ENCODE data around the gene TCF4. TPM values are rescaled to one million over a fixed set of nuclear protein-coding genes. Genes with fewer than 3 reads are reported as not detected.

Gene TCF4
- total and polyA plus RNA-seq, 2 donors (not counting 3 experiments of a cell fraction or from before 2014, with no cell fraction given) = 183 to 390 TPM

GRCh38 chr18:55637204-55637603 is 49.2 kb upstream of the TCF4 start:
- no peak overlapping the region for H3K9ac ChIP-seq (replicated peaks; ENCODE audit: extremely low read depth, insufficient read depth, low read length)
- no peak overlapping the region for H3K27ac ChIP-seq (ENCODE audit: insufficient read depth, low read depth, low read length)
- H2AFZ ChIP-seq (ENCODE audit: low read depth, low read length) = no peak overlapping the region
- H3K4me2 ChIP-seq (ENCODE audit: insufficient read depth, low read length) = no peak overlapping the region
- no peak for TF ChIP-seq POLR2AphosphoS5 (IDR thresholded peaks at IDR 0.05; ENCODE audit: insufficient read depth, low read depth, low read length)
- TF ChIP-seq CTCF (IDR thresholded peaks at IDR 0.05; ENCODE audit: extremely low read depth in 1 of 2, insufficient read depth in 1 of 2, low read depth in 1 of 2, low read length in 2 of 2) = no peak
- TF ChIP-seq MYC (IDR thresholded peaks at IDR 0.05; ENCODE audit: low read depth, low read length) = no peak
- TF ChIP-seq JUN (IDR thresholded peaks at IDR 0.05; ENCODE audit: borderline replicate concordance, insufficient read depth, insufficient read length, low read depth) = no peak
- no peak for TF ChIP-seq POLR2A (IDR thresholded peaks at IDR 0.05; ENCODE audit: low read depth, low read length)
- no peak for TF ChIP-seq GATA2 (IDR thresholded peaks at IDR 0.05; ENCODE audit: insufficient read depth, insufficient read length, low read depth, low read length)
- TF ChIP-seq FOS (IDR thresholded peaks at IDR 0.05; ENCODE audit: borderline replicate concordance, insufficient read depth, low read length) = no peak
- TF ChIP-seq MAX (IDR thresholded peaks at IDR 0.05; ENCODE audit: insufficient read depth, insufficient read length) = no peak
- no peak for TF ChIP-seq EZH2 (IDR thresholded peaks at IDR 0.05; ENCODE audit: borderline replicate concordance, low read depth, low read length, severe bottlenecking)
- H3K4me1 ChIP-seq (ENCODE audit: control insufficient read depth, extremely low read depth, insufficient read depth, low read length) = no peaks in the 10 kb centered on the region
- H4K20me1 ChIP-seq (replicated peaks; ENCODE audit: control insufficient read depth, extremely low read depth, insufficient read depth, low read length) = no peaks in the 10 kb centered on the region
- BruUV-seq (replicated peaks) = no TSS peak
- H3K9me3 ChIP-seq (replicated peaks; ENCODE audit: control insufficient read depth, insufficient read depth, low read length) = no peaks in the 10 kb centered on the region
- H3K9me1 ChIP-seq (replicated peaks; ENCODE audit: control insufficient read depth, extremely low read depth, insufficient read depth, low read length) = no peaks in the 10 kb centered on the region
- DNase-seq (ENCODE audit: low read depth, low spot score) (no peak), FAIRE-seq (no peak)
- no peak overlapping the region for H3K4me3 ChIP-seq (replicated peaks in 1 of 3; ENCODE audit: insufficient read depth in 1 of 3, low read depth in 1 of 3, low read length in 3 of 3)
- ChIA-PET POLR2A (no interaction called here), CTCF (interaction anchor here (0.7 to 0.9 kb wide), 2 partner anchors 12 to 1368 kb away, joined by 3 to 4 read pairs; no protein-coding TSS in a partner anchor)
- intact Hi-C loops (cut with micrococcal nuclease) = no loop called here
- no peaks in the 10 kb centered on the region for H3K79me2 ChIP-seq (ENCODE audit: control insufficient read depth, insufficient read depth, low read length)
- no peaks in the 10 kb centered on the region for H3K27me3 ChIP-seq (ENCODE audit: control insufficient read depth in 2 of 2, insufficient read depth in 2 of 2, low read length in 2 of 2)
- dilution Hi-C loops (cut with MboI; ENCODE audit: extremely low pct_ligation_motif_present, low sequenced_read_pairs) = no loop called here
- no peaks in the 10 kb centered on the region for H3K36me3 ChIP-seq (ENCODE audit: control insufficient read depth in 2 of 2, extremely low read depth in 1 of 2, insufficient read depth in 2 of 2, low read length in 2 of 2)
